Bronchial epithelial cell (primary cell): ENCODE results near the gene KCNT2. TPM values are rescaled to one million over a fixed set of nuclear protein-coding genes. Genes with fewer than 3 reads are reported as not detected.

Source experiments
- DNase-seq: peaks from one replicate; pipeline ENCODE4 v3.0.0-alpha.2; 2010; ENCODE audit warnings: low read depth
- FAIRE-seq: peaks from 2 replicates; lab custom pipeline; 2011; peaks lifted over from hg19 to GRCh38; lab: Jason Lieb, UNC
- H3K27me3 ChIP-seq: 2 replicates; pipeline ENCODE4 v1.5.1; 2011; ENCODE audit warnings: low read length; ENCODE audit not compliant: control insufficient read depth, insufficient read depth
- H3K36me3 ChIP-seq: 2 replicates; pipeline ENCODE4 v1.5.1; 2011; ENCODE audit warnings: low read length; ENCODE audit not compliant: control insufficient read depth, insufficient read depth
- H3K4me3 ChIP-seq: 2 replicates; pipeline ENCODE4 v1.5.1; 2011; ENCODE audit warnings: mild to moderate bottlenecking, low read depth, low read length, control low read depth
- total RNA-seq: library from RNA; depleted of rRNA; stranded (reverse); fragments of >200 nt; gene quantifications from 2 replicates; pipeline ENCODE4 v1.2.1, GENCODE V29; 2014
- TF ChIP-seq, protein P1 (sequence below): IDR thresholded peaks from 2 replicates; pipeline ENCODE4 v1.5.1; 2011; ENCODE audit warnings: mild to moderate bottlenecking, moderate library complexity, low read length, control low read depth, inconsistent platforms; ENCODE audit not compliant: insufficient read depth, severe bottlenecking

KCNT2 gene
- total RNA-seq, 1 donor from 2014 or later, result under 0.01 TPM

DNA sequence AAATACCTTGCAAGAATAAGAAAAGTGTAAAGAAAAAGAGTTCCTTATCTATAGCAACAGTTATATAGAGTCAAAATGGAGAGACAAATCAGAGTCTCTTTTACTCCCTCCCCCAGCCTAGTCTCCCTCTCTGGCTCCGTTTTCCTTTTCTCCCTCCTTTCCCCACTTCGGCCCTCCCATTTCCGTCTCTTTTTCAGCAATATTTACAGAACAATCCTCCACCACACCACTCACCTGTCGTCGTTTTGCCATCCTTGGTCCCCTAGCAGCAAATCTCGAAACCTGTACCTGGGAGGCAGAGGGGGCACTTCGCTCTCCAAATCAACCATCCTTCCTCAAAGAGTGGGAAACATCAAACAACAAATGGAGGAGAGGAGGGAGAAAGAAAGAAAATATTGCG lies 259 bp downstream of the KCNT2 start:
- FAIRE-seq (no peak), DNase-seq (no peak)
- Histone ChIP-seq H3K36me3 (no peaks in the 10 kb centered on the region), H3K4me3 (peak overlapping the region; percentile 51), H3K27me3 (no peaks in the 10 kb centered on the region)
- TF ChIP-seq, protein P1, sequence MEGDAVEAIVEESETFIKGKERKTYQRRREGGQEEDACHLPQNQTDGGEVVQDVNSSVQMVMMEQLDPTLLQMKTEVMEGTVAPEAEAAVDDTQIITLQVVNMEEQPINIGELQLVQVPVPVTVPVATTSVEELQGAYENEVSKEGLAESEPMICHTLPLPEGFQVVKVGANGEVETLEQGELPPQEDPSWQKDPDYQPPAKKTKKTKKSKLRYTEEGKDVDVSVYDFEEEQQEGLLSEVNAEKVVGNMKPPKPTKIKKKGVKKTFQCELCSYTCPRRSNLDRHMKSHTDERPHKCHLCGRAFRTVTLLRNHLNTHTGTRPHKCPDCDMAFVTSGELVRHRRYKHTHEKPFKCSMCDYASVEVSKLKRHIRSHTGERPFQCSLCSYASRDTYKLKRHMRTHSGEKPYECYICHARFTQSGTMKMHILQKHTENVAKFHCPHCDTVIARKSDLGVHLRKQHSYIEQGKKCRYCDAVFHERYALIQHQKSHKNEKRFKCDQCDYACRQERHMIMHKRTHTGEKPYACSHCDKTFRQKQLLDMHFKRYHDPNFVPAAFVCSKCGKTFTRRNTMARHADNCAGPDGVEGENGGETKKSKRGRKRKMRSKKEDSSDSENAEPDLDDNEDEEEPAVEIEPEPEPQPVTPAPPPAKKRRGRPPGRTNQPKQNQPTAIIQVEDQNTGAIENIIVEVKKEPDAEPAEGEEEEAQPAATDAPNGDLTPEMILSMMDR, result no peak

DNA sequence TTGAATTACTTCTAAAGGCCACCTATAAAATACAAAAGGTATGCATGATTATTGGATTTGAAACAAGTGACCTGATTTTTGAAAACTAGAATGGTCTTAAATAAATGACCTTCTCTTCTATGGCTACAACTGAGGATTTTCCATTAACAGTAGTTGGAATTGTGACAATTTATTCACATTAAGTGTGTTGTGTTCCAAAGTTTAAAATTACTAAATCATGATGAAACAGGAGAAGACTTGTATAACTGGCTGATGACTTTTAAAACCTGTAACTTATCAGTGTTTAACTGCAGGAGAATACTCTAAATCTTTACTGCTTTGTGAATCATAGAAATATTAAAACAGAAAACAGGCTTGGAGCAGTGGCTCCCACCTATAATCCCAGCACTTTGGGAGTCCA lies 4.6 kb downstream of the KCNT2 start:
- FAIRE-seq (no peak), DNase-seq (no peak)
- H3K4me3 ChIP-seq, result no peak overlapping the region
- no peaks in the 10 kb centered on the region for H3K27me3 ChIP-seq
- TF ChIP-seq, protein P1, result no peak
- H3K36me3 ChIP-seq, result no peaks in the 10 kb centered on the region

DNA sequence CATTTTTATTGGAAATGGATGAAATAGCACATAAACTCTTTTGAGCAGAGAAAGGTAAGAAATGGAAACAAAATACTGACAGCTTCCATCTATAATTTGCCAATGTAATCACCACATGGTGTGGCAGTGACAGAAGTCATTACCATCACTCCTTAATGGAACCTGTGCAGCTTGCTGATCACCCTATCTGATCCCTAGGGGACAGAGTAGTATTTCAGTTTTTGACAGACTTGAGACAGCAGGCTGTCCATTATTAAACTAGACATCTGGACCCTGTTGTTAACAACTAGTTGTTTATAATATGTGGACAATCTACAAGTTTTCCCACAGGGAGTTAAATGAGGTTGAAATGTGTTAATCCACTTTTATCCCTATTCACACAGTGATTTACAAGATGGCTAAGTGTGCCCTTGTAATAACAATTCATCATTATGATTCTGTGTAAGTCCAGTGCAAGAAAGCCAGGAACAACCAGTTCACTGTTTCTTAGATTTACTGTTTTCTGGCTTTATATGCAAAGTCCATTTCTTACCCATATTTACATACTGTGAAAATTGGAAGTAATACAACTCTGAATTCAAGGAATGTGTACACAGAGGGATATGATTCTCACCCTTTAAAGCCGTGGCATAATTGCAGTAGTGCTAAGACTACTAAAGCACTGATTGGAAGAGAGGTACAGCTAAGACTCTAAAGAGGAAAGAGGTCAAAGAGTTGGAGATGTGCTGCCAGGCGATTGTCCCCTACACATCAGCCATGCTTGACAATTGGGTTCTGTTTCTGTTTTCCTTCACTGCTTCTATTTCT lies 9.1 kb downstream of the KCNT2 start:
- no peaks in the 10 kb centered on the region for H3K36me3 ChIP-seq
- TF ChIP-seq, protein P1, result no peak
- FAIRE-seq, result no peak

DNA sequence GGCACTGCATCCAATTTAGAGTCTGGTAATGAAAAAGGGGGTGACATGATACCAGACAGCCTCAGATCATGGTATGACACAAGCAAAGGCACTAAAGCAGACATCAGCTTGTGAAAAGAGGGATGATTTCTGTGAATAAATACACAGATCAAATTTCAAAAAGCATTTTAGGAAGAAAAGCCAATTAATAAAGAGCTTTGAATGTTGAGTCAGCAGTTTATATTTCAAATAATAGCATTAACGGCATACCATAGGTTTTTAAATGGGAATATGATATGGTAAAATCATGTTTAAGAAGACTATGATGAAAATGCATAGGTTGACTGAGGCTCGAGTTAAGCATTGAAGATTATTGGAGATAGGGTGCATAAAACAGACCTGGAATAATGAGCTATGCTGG lies 13.5 kb downstream of the KCNT2 start:
- TF ChIP-seq, protein P1, result no peak
- Histone ChIP-seq H3K36me3 (no peaks in the 10 kb centered on the region), H3K4me3 (no peak overlapping the region), H3K27me3 (no peaks in the 10 kb centered on the region)
- FAIRE-seq (no peak), DNase-seq (no peak)

More for the DNA sequence above, 9.1 kb downstream of the KCNT2 start:
- no peak overlapping the region for H3K4me3 ChIP-seq
- H3K27me3 ChIP-seq, result no peaks in the 10 kb centered on the region
- no peak for DNase-seq

DNA sequence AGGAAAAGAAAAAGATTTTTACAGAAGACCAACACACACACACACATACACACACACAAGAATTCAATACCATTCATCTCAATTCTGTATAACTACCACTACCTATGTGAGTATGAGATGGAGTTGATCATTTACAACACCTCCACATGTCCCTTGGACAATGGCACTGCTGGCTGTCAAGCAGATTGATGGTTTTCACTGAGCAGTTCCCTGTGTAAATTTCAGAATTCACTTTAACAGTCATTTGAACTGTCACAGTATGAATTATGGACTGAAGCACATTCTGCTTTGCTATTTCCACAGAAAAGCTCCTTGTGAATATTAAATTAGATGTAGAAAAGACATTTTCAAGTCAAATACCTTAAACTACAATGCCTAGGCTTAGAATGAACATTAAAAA lies 14.3 kb downstream of the KCNT2 start:
- no peak overlapping the region for H3K4me3 ChIP-seq
- H3K36me3 ChIP-seq, result no peaks in the 10 kb centered on the region
- no peaks in the 10 kb centered on the region for H3K27me3 ChIP-seq
- TF ChIP-seq, protein P1, result no peak
- FAIRE-seq, result no peak
- no peak for DNase-seq
